NB4 (cell line): ENCODE data around the gene GDPD5.

ENCODE experiments used
- CTCF ChIP-seq: IDR thresholded peaks from one replicate; pipeline ENCODE4 v1.5.1; 2012; ENCODE audit warnings: low read depth, low read length
- MAX ChIP-seq: IDR thresholded peaks from 2 replicates; pipeline ENCODE4 v1.6.1; 2011; ENCODE audit warnings: low read depth, low read length
- POLR2A ChIP-seq: IDR thresholded peaks from 2 replicates; pipeline ENCODE4 v1.6.1; 2011; ENCODE audit warnings: mild to moderate bottlenecking; ENCODE audit not compliant: insufficient read length; ENCODE audit errors: extremely low read depth

GRCh38 chr11:75425422-75425821 is 100.3 kb downstream of the GDPD5 start:
- TF ChIP-seq CTCF (peak; percentile 52), POLR2A (no peak), MAX (no peak)
